Activated CD8-positive, alpha-beta T cell treated with anti-CD3 and anti-CD28 coated beads, Interleukin-2, amount 10 ng/mL, durations not matched to agents 7 days and 5 days (primary cell): ENCODE results near the gene CGA. TPM values are rescaled to one million over a fixed set of nuclear protein-coding genes. Genes with fewer than 3 reads are reported as not detected.

ENCODE experiments used
- ATAC-seq: fragments of 150-1000 bp; cut with Tn5 transposase; one replicate; pipeline ENCODE4 v1.10.0; 2021; ENCODE audit warnings: moderate library complexity
- CTCF ChIA-PET: fragments of 350-600 bp; sonication (Branson Sonifier 250); formaldehyde crosslinking; loops from one replicate; lab custom pipeline; 2021; ENCODE audit warnings: antibody characterized with exemption; lab: Charles Lee
- POLR2A ChIA-PET: fragments of 350-600 bp; sonication (Branson Sonifier 250); formaldehyde crosslinking; loops from one replicate; lab custom pipeline; 2021; ENCODE audit warnings: antibody characterized with exemption; lab: Charles Lee
- DNase-seq: peaks from one replicate; pipeline ENCODE4 v3.0.0-alpha.2; 2020
- H3K27ac Mint-ChIP-seq: one replicate; pipeline ENCODE4 v1.8.0; 2021; ENCODE audit warnings: mild to moderate bottlenecking, mixed read lengths
- H3K27me3 Mint-ChIP-seq: one replicate; pipeline ENCODE4 v1.8.0; 2021; ENCODE audit warnings: low read depth, mixed read lengths
- H3K36me3 Mint-ChIP-seq: one replicate; pipeline ENCODE4 v1.8.0; 2021; ENCODE audit warnings: low read depth, mixed read lengths
- H3K4me1 Mint-ChIP-seq: one replicate; pipeline ENCODE4 v1.8.0; 2021; ENCODE audit warnings: low read depth, mixed read lengths
- H3K4me3 Mint-ChIP-seq: one replicate; pipeline ENCODE4 v1.8.0; 2021; ENCODE audit warnings: mild to moderate bottlenecking, mixed read lengths
- H3K9me3 Mint-ChIP-seq: one replicate; pipeline ENCODE4 v1.8.0; 2022; ENCODE audit warnings: mixed read lengths; ENCODE audit not compliant: insufficient read depth
- total RNA-seq, 2 experiments: library from RNA; stranded (reverse); gene quantifications; one replicate each; pipeline ENCODE4 v1.2.3, GENCODE V29; 2021

CGA gene
- total RNA-seq, 2 experiments from 2014 or later, result not detected

- ChIA-PET POLR2A (interaction anchor here (0.6 kb wide), 1 partner anchor 8 kb away, joined by 3 read pairs; no protein-coding TSS in a partner anchor), CTCF (interaction anchor here (0.9 kb wide), 1 partner anchor 27 kb away, joined by 4 read pairs; no protein-coding TSS in a partner anchor)
- Mint-ChIP-seq H3K4me3 (no peak overlapping the region), H3K36me3 (no peaks in the 10 kb centered on the region), H3K4me1 (no peaks in the 10 kb centered on the region), H3K9me3 (no peaks in the 10 kb centered on the region), H3K27me3 (peaks cover 14% of the 10 kb centered on the region), H3K27ac (no peak overlapping the region)
- ATAC-seq (no peak), DNase-seq (no peak)
Observed at GRCh38 chr6:87105823-87106222, 10.9 kb upstream of the CGA start.

- H3K4me3 Mint-ChIP-seq, result no peak overlapping the region
- H3K9me3 Mint-ChIP-seq, result no peaks in the 10 kb centered on the region
- H3K27ac Mint-ChIP-seq, result no peak overlapping the region
- no peaks in the 10 kb centered on the region for H3K36me3 Mint-ChIP-seq
- no peaks in the 10 kb centered on the region for H3K4me1 Mint-ChIP-seq
- ChIA-PET CTCF (no interaction called here), POLR2A (no interaction called here)
- DNase-seq (no peak), ATAC-seq (no peak)
- peaks cover 20% of the 10 kb centered on the region for H3K27me3 Mint-ChIP-seq
Observed at GRCh38 chr6:87104667-87105066, 9.8 kb upstream of the CGA start.

GRCh38 chr6:87103977-87104601 is 9.2 kb upstream of the CGA start:
- POLR2A ChIA-PET, result no interaction called here
- Mint-ChIP-seq H3K36me3 (no peaks in the 10 kb centered on the region), H3K4me3 (no peak overlapping the region), H3K27ac (no peak overlapping the region), H3K27me3 (peaks cover 24% of the 10 kb centered on the region), H3K4me1 (no peaks in the 10 kb centered on the region), H3K9me3 (no peaks in the 10 kb centered on the region)
- DNase-seq (no peak), ATAC-seq (no peak)
- CTCF ChIA-PET, result no interaction called here

- no peaks in the 10 kb centered on the region for H3K9me3 Mint-ChIP-seq
- POLR2A ChIA-PET, result no interaction called here
- H3K27ac Mint-ChIP-seq, result no peak overlapping the region
- no peaks in the 10 kb centered on the region for H3K36me3 Mint-ChIP-seq
- CTCF ChIA-PET, result interaction anchor here (1.1 kb wide), 1 partner anchor 23 kb away, joined by 4 read pairs; no protein-coding TSS in a partner anchor
- no peak for DNase-seq
- ATAC-seq, result no peak
- H3K27me3 Mint-ChIP-seq, result peaks cover 22% of the 10 kb centered on the region
- no peaks in the 10 kb centered on the region for H3K4me1 Mint-ChIP-seq
- no peak overlapping the region for H3K4me3 Mint-ChIP-seq
Observed at GRCh38 chr6:87102151-87102621, 7.3 kb upstream of the CGA start.

- H3K4me3 Mint-ChIP-seq, result no peak overlapping the region
- CTCF ChIA-PET, result no interaction called here
Observed at GRCh38 chr6:87101067-87101466, 6.2 kb upstream of the CGA start.

GRCh38 chr6:87100216-87100615 is 5.3 kb upstream of the CGA start:
- ChIA-PET CTCF (interaction anchor here (1.6 kb wide), 1 partner anchor 21 kb away, joined by 7 read pairs; no protein-coding TSS in a partner anchor), POLR2A (no interaction called here)
- peaks cover 28% of the 10 kb centered on the region for H3K27me3 Mint-ChIP-seq
- H3K4me1 Mint-ChIP-seq, result no peaks in the 10 kb centered on the region
- H3K9me3 Mint-ChIP-seq, result no peaks in the 10 kb centered on the region
- H3K36me3 Mint-ChIP-seq, result no peaks in the 10 kb centered on the region
- ATAC-seq, result no peak
- no peak for DNase-seq
- no peak overlapping the region for H3K27ac Mint-ChIP-seq
- no peak overlapping the region for H3K4me3 Mint-ChIP-seq

More at GRCh38 chr6:87101067-87101466, 6.2 kb upstream of the CGA start:
- no peak overlapping the region for H3K27ac Mint-ChIP-seq
- no peaks in the 10 kb centered on the region for H3K36me3 Mint-ChIP-seq
- H3K27me3 Mint-ChIP-seq, result peaks cover 22% of the 10 kb centered on the region
- POLR2A ChIA-PET, result no interaction called here
- no peaks in the 10 kb centered on the region for H3K4me1 Mint-ChIP-seq
- no peaks in the 10 kb centered on the region for H3K9me3 Mint-ChIP-seq
- ATAC-seq, result no peak
- DNase-seq, result no peak

GRCh38 chr6:87099472-87099871 is 4.6 kb upstream of the CGA start:
- H3K27ac Mint-ChIP-seq, result no peak overlapping the region
- H3K27me3 Mint-ChIP-seq, result peaks cover 32% of the 10 kb centered on the region
- no peaks in the 10 kb centered on the region for H3K36me3 Mint-ChIP-seq
- ATAC-seq (no peak), DNase-seq (no peak)
- no peaks in the 10 kb centered on the region for H3K4me1 Mint-ChIP-seq
- ChIA-PET CTCF (interaction anchor here (1.6 kb wide), 1 partner anchor 20 kb away, joined by 7 read pairs; no protein-coding TSS in a partner anchor), POLR2A (no interaction called here)
- no peak overlapping the region for H3K4me3 Mint-ChIP-seq
- H3K9me3 Mint-ChIP-seq, result no peaks in the 10 kb centered on the region

GRCh38 chr6:87094576-87094975 is 330 bp downstream of the CGA start:
- H3K27ac Mint-ChIP-seq, result no peak overlapping the region
- H3K4me3 Mint-ChIP-seq, result no peak overlapping the region
- CTCF ChIA-PET, result interaction anchor here (1.2 to 1.6 kb wide), 3 partner anchors 13 to 16 kb away, joined by 3 to 8 read pairs (median 4); no protein-coding TSS in a partner anchor
- no peaks in the 10 kb centered on the region for H3K4me1 Mint-ChIP-seq
- ATAC-seq, result no peak
- no peaks in the 10 kb centered on the region for H3K36me3 Mint-ChIP-seq
- H3K27me3 Mint-ChIP-seq, result peaks cover 28% of the 10 kb centered on the region
- no peak for DNase-seq
- H3K9me3 Mint-ChIP-seq, result no peaks in the 10 kb centered on the region
- POLR2A ChIA-PET, result no interaction called here

GRCh38 chr6:87093651-87094050 is 1.3 kb downstream of the CGA start:
- no peak overlapping the region for H3K4me3 Mint-ChIP-seq
- H3K27ac Mint-ChIP-seq, result no peak overlapping the region
- DNase-seq (no peak), ATAC-seq (no peak)
- CTCF ChIA-PET, result interaction anchor here (1.6 kb wide), 1 partner anchor 15 kb away, joined by 8 read pairs; no protein-coding TSS in a partner anchor
- no peaks in the 10 kb centered on the region for H3K36me3 Mint-ChIP-seq
- H3K4me1 Mint-ChIP-seq, result no peaks in the 10 kb centered on the region
- peaks cover 23% of the 10 kb centered on the region for H3K27me3 Mint-ChIP-seq
- H3K9me3 Mint-ChIP-seq, result no peaks in the 10 kb centered on the region
- POLR2A ChIA-PET, result no interaction called here

- ChIA-PET CTCF (interaction anchor here (1.6 kb wide), 1 partner anchor 14 kb away, joined by 8 read pairs; no protein-coding TSS in a partner anchor), POLR2A (no interaction called here)
- H3K4me3 Mint-ChIP-seq, result no peak overlapping the region
- DNase-seq (no peak), ATAC-seq (no peak)
- no peak overlapping the region for H3K27ac Mint-ChIP-seq
- no peaks in the 10 kb centered on the region for H3K9me3 Mint-ChIP-seq
- no peaks in the 10 kb centered on the region for H3K36me3 Mint-ChIP-seq
- H3K27me3 Mint-ChIP-seq, result peaks cover 23% of the 10 kb centered on the region
- H3K4me1 Mint-ChIP-seq, result no peaks in the 10 kb centered on the region
Observed at GRCh38 chr6:87093199-87093598, 1.7 kb downstream of the CGA start.

GRCh38 chr6:87092435-87092834 is 2.5 kb downstream of the CGA start:
- Mint-ChIP-seq H3K36me3 (no peaks in the 10 kb centered on the region), H3K27ac (no peak overlapping the region), H3K27me3 (peaks cover 23% of the 10 kb centered on the region), H3K4me3 (no peak overlapping the region), H3K9me3 (no peaks in the 10 kb centered on the region), H3K4me1 (no peaks in the 10 kb centered on the region)
- CTCF ChIA-PET, result interaction anchor here (1.6 kb wide), 1 partner anchor 14 kb away, joined by 5 read pairs; no protein-coding TSS in a partner anchor
- DNase-seq (no peak), ATAC-seq (no peak)
- POLR2A ChIA-PET, result no interaction called here

- CTCF ChIA-PET, result interaction anchor here (1.8 kb wide), 1 partner anchor 10 kb away, joined by 11 read pairs; no protein-coding TSS in a partner anchor
Observed at GRCh38 chr6:87089135-87089534, 5.8 kb downstream of the CGA start.

More at GRCh38 chr6:87089135-87089534, 5.8 kb downstream of the CGA start:
- H3K4me3 Mint-ChIP-seq, result no peak overlapping the region
- H3K36me3 Mint-ChIP-seq, result no peaks in the 10 kb centered on the region
- H3K27ac Mint-ChIP-seq, result no peak overlapping the region
- H3K27me3 Mint-ChIP-seq, result peaks cover 16% of the 10 kb centered on the region
- ATAC-seq (no peak), DNase-seq (no peak)
- H3K4me1 Mint-ChIP-seq, result no peaks in the 10 kb centered on the region
- POLR2A ChIA-PET, result no interaction called here
- no peaks in the 10 kb centered on the region for H3K9me3 Mint-ChIP-seq
